WTC11 (cell line): ENCODE measurements around the gene CXCL8. TPM values are rescaled to one million over a fixed set of nuclear protein-coding genes. Genes with fewer than 3 reads are reported as not detected.

Source experiments
- ATAC-seq: fragments of 200-7000 bp; cut with Tn5 transposase; 2 replicates; pipeline ENCODE4 v1.10.0; 2021; ENCODE audit warnings: mild to moderate bottlenecking, moderate library complexity
- CTCF ChIA-PET: fragments of 300-600 bp; sonication (Branson Sonifier 250); formaldehyde crosslinking; loops from one replicate; lab custom pipeline; 2021; ENCODE audit warnings: antibody characterized with exemption; lab: Charles Lee
- POLR2A ChIA-PET: fragments of 350-600 bp; sonication (Branson Sonifier 250); formaldehyde crosslinking; loops from one replicate; lab custom pipeline; 2021; ENCODE audit warnings: antibody characterized with exemption; lab: Charles Lee
- DNase-seq: peaks from one replicate; pipeline ENCODE4 v3.0.0; 2021; ENCODE audit warnings: low spot score
- H3K27ac Mint-ChIP-seq: 2 replicates; pipeline ENCODE4 v1.8.0; 2021; ENCODE audit warnings: mixed read lengths
- H3K27me3 Mint-ChIP-seq: 2 replicates; pipeline ENCODE4 v1.8.0; 2021; ENCODE audit warnings: low read depth, mild to moderate bottlenecking, moderate library complexity, mixed read lengths
- H3K36me3 Mint-ChIP-seq: 2 replicates; pipeline ENCODE4 v1.8.0; 2021; ENCODE audit warnings: mixed read lengths
- H3K4me1 Mint-ChIP-seq: 2 replicates; pipeline ENCODE4 v1.8.0; 2022; ENCODE audit warnings: mixed read lengths
- H3K4me3 Mint-ChIP-seq: 2 replicates; pipeline ENCODE4 v1.8.0; 2021; ENCODE audit warnings: mild to moderate bottlenecking, moderate library complexity, mixed read lengths
- H3K9me3 Mint-ChIP-seq: 2 replicates; pipeline ENCODE4 v1.8.0; 2021; ENCODE audit warnings: mixed read lengths
- CTCF ChIP-seq: fragments of 200-600 bp; IDR thresholded peaks from 2 replicates; pipeline ENCODE4 v1.8.0; 2022; ENCODE audit warnings: antibody characterized with exemption
- E2F4 ChIP-seq: sonication (generic); formaldehyde crosslinking; IDR thresholded peaks from 2 replicates; pipeline ENCODE4 v1.8.1; 2022; ENCODE audit warnings: low read depth, mild to moderate bottlenecking, moderate library complexity, missing genetic modification reagents, borderline replicate concordance
- ESRRA ChIP-seq: sonication (generic); formaldehyde crosslinking; IDR thresholded peaks from 2 replicates; pipeline ENCODE4 v1.8.1; 2022; ENCODE audit warnings: mild to moderate bottlenecking, missing genetic modification reagents, borderline replicate concordance
- HMGA2 ChIP-seq: fragments of 250-450 bp; sonication (Bioruptor Pico); IDR thresholded peaks from 2 replicates; pipeline ENCODE4 v1.4.0; 2021; ENCODE audit warnings: mild to moderate bottlenecking, moderate library complexity
- MYBL2 ChIP-seq: sonication (generic); formaldehyde crosslinking; IDR thresholded peaks from 2 replicates; pipeline ENCODE4 v1.8.1; 2023; ENCODE audit warnings: mild to moderate bottlenecking, moderate library complexity, missing genetic modification reagents
- NR1H2 ChIP-seq: sonication (generic); formaldehyde crosslinking; IDR thresholded peaks from 2 replicates; pipeline ENCODE4 v1.9.0; 2021; ENCODE audit warnings: mild to moderate bottlenecking, moderate library complexity, missing genetic modification reagents
- OVOL2 ChIP-seq: fragments of 250-450 bp; sonication (Bioruptor Pico); IDR thresholded peaks from 2 replicates; pipeline ENCODE4 v1.9.0; 2021; ENCODE audit warnings: mild to moderate bottlenecking, borderline replicate concordance
- RORB ChIP-seq: fragments of 250-450 bp; sonication (Bioruptor Pico); IDR thresholded peaks from 2 replicates; pipeline ENCODE4 v1.9.0; 2021; ENCODE audit warnings: mild to moderate bottlenecking
- SMAD3 ChIP-seq: sonication (generic); formaldehyde crosslinking; IDR thresholded peaks from 2 replicates; pipeline ENCODE4 v1.8.0; 2022; ENCODE audit warnings: missing genetic modification reagents, mild to moderate bottlenecking, borderline replicate concordance
- SMAD4 ChIP-seq: sonication (generic); formaldehyde crosslinking; IDR thresholded peaks from 2 replicates; pipeline ENCODE4 v1.8.0; 2022; ENCODE audit warnings: mild to moderate bottlenecking, missing genetic modification reagents
- TEAD1 ChIP-seq: sonication (generic); formaldehyde crosslinking; IDR thresholded peaks from 2 replicates; pipeline ENCODE4 v1.8.0; 2022; ENCODE audit warnings: mild to moderate bottlenecking, missing genetic modification reagents
- USF2 ChIP-seq: sonication (generic); formaldehyde crosslinking; IDR thresholded peaks from 2 replicates; pipeline ENCODE4 v1.8.1; 2023; ENCODE audit warnings: mild to moderate bottlenecking, missing genetic modification reagents, moderate library complexity
- ZNF121 ChIP-seq: sonication (generic); formaldehyde crosslinking; IDR thresholded peaks from 2 replicates; pipeline ENCODE4 v1.8.0; 2023; ENCODE audit warnings: missing genetic modification reagents
- ZNF317 ChIP-seq: sonication (generic); formaldehyde crosslinking; IDR thresholded peaks from 2 replicates; pipeline ENCODE4 v1.8.1; 2023; ENCODE audit warnings: low read depth, mild to moderate bottlenecking, moderate library complexity, missing genetic modification reagents, borderline replicate concordance
- ZNF425 ChIP-seq: fragments of 250-450 bp; sonication (Bioruptor Pico); conservative IDR thresholded peaks from 2 replicates; pipeline ENCODE4 v1.9.0; 2021; ENCODE audit warnings: mild to moderate bottlenecking
- total RNA-seq: library from RNA; stranded (reverse); gene quantifications from 3 replicates; pipeline ENCODE4 v1.2.3, GENCODE V29; 2021
- TF ChIP-seq, protein P1 (sequence below): sonication (generic); formaldehyde crosslinking; IDR thresholded peaks from 2 replicates; pipeline ENCODE4 v1.8.0; 2023; ENCODE audit warnings: missing genetic modification reagents, mild to moderate bottlenecking, borderline replicate concordance
- TF ChIP-seq, protein P2 (sequence below): fragments of 250-450 bp; sonication (Bioruptor Pico); IDR thresholded peaks from 2 replicates; pipeline ENCODE4 v1.9.0; 2021; ENCODE audit warnings: mild to moderate bottlenecking, borderline replicate concordance
- TF ChIP-seq, protein P3 (sequence below): sonication (generic); formaldehyde crosslinking; IDR thresholded peaks from 2 replicates; pipeline ENCODE4 v1.8.0; 2022; ENCODE audit warnings: mild to moderate bottlenecking, missing genetic modification reagents
- TF ChIP-seq, protein P4 (sequence below): fragments of 250-450 bp; sonication (Bioruptor Pico); IDR thresholded peaks from 2 replicates; pipeline ENCODE4 v1.9.0; 2021; ENCODE audit warnings: moderate library complexity, mild to moderate bottlenecking, inconsistent platforms, borderline replicate concordance

Gene CXCL8
- total RNA-seq, 1 experiment from 2014 or later, result not detected

GRCh38 chr4:73777612-73778011, 37.2 kb downstream of the CXCL8 start (continued):
- TF ChIP-seq, protein P1, sequence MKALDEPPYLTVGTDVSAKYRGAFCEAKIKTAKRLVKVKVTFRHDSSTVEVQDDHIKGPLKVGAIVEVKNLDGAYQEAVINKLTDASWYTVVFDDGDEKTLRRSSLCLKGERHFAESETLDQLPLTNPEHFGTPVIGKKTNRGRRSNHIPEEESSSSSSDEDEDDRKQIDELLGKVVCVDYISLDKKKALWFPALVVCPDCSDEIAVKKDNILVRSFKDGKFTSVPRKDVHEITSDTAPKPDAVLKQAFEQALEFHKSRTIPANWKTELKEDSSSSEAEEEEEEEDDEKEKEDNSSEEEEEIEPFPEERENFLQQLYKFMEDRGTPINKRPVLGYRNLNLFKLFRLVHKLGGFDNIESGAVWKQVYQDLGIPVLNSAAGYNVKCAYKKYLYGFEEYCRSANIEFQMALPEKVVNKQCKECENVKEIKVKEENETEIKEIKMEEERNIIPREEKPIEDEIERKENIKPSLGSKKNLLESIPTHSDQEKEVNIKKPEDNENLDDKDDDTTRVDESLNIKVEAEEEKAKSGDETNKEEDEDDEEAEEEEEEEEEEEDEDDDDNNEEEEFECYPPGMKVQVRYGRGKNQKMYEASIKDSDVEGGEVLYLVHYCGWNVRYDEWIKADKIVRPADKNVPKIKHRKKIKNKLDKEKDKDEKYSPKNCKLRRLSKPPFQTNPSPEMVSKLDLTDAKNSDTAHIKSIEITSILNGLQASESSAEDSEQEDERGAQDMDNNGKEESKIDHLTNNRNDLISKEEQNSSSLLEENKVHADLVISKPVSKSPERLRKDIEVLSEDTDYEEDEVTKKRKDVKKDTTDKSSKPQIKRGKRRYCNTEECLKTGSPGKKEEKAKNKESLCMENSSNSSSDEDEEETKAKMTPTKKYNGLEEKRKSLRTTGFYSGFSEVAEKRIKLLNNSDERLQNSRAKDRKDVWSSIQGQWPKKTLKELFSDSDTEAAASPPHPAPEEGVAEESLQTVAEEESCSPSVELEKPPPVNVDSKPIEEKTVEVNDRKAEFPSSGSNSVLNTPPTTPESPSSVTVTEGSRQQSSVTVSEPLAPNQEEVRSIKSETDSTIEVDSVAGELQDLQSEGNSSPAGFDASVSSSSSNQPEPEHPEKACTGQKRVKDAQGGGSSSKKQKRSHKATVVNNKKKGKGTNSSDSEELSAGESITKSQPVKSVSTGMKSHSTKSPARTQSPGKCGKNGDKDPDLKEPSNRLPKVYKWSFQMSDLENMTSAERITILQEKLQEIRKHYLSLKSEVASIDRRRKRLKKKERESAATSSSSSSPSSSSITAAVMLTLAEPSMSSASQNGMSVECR (CRISPR knock-in tag), result no peak
- TF ChIP-seq, protein P2, sequence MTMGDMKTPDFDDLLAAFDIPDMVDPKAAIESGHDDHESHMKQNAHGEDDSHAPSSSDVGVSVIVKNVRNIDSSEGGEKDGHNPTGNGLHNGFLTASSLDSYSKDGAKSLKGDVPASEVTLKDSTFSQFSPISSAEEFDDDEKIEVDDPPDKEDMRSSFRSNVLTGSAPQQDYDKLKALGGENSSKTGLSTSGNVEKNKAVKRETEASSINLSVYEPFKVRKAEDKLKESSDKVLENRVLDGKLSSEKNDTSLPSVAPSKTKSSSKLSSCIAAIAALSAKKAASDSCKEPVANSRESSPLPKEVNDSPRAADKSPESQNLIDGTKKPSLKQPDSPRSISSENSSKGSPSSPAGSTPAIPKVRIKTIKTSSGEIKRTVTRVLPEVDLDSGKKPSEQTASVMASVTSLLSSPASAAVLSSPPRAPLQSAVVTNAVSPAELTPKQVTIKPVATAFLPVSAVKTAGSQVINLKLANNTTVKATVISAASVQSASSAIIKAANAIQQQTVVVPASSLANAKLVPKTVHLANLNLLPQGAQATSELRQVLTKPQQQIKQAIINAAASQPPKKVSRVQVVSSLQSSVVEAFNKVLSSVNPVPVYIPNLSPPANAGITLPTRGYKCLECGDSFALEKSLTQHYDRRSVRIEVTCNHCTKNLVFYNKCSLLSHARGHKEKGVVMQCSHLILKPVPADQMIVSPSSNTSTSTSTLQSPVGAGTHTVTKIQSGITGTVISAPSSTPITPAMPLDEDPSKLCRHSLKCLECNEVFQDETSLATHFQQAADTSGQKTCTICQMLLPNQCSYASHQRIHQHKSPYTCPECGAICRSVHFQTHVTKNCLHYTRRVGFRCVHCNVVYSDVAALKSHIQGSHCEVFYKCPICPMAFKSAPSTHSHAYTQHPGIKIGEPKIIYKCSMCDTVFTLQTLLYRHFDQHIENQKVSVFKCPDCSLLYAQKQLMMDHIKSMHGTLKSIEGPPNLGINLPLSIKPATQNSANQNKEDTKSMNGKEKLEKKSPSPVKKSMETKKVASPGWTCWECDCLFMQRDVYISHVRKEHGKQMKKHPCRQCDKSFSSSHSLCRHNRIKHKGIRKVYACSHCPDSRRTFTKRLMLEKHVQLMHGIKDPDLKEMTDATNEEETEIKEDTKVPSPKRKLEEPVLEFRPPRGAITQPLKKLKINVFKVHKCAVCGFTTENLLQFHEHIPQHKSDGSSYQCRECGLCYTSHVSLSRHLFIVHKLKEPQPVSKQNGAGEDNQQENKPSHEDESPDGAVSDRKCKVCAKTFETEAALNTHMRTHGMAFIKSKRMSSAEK, result no peak
- TF ChIP-seq ZNF317 (CRISPR knock-in tag), result no peak
- no peak for TF ChIP-seq RORB (CRISPR knock-in tag)
- no peak for TF ChIP-seq USF2 (CRISPR knock-in tag)
- TF ChIP-seq, protein P3, sequence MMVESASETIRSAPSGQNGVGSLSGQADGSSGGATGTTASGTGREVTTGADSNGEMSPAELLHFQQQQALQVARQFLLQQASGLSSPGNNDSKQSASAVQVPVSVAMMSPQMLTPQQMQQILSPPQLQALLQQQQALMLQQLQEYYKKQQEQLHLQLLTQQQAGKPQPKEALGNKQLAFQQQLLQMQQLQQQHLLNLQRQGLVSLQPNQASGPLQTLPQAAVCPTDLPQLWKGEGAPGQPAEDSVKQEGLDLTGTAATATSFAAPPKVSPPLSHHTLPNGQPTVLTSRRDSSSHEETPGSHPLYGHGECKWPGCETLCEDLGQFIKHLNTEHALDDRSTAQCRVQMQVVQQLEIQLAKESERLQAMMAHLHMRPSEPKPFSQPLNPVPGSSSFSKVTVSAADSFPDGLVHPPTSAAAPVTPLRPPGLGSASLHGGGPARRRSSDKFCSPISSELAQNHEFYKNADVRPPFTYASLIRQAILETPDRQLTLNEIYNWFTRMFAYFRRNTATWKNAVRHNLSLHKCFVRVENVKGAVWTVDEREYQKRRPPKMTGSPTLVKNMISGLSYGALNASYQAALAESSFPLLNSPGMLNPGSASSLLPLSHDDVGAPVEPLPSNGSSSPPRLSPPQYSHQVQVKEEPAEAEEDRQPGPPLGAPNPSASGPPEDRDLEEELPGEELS (CRISPR knock-in tag), result no peak
- TF ChIP-seq CTCF, result no peak
- TF ChIP-seq ZNF425 (CRISPR knock-in tag), result no peak
- TF ChIP-seq NR1H2, result no peak
- no peak for TF ChIP-seq HMGA2 (CRISPR knock-in tag)

DNA sequence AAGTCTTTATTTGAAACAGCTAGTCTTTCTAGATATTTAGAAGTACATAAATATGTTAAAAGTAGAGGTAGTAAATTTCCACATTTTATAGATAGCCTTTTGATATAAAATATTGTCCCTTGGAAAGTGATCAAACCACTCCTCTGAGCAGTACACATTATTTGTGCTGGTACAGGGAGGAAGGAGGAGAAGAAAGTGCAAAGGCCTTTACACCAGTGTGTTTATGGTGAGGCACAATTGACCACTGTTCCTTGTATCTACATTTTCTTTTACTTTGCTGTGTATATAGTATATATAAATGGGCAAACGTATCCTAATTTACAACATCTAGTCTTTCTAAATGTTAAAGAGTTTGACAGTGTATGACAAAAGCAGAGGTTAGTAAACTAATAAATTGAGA, 39.9 kb downstream of the CXCL8 start:
- POLR2A ChIA-PET, result no interaction called here
- TF ChIP-seq E2F4 (CRISPR knock-in tag) (no peak), OVOL2 (CRISPR knock-in tag) (no peak), SMAD3 (CRISPR knock-in tag) (no peak), ESRRA (no peak), TEAD1 (CRISPR knock-in tag) (no peak), MYBL2 (no peak), SMAD4 (CRISPR knock-in tag) (no peak), ZNF121 (CRISPR knock-in tag) (no peak)
- TF ChIP-seq, protein P4, sequence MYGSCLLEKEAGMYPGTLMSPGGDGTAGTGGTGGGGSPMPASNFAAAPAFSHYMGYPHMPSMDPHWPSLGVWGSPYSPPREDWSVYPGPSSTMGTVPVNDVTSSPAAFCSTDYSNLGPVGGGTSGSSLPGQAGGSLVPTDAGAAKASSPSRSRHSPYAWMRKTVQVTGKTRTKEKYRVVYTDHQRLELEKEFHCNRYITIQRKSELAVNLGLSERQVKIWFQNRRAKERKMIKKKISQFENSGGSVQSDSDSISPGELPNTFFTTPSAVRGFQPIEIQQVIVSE (CRISPR knock-in tag), result no peak

More for the DNA sequence above, 39.9 kb downstream of the CXCL8 start:
- H3K36me3 Mint-ChIP-seq, result no peaks in the 10 kb centered on the region
- H3K4me1 Mint-ChIP-seq, result no peaks in the 10 kb centered on the region
- H3K27me3 Mint-ChIP-seq, result no peaks in the 10 kb centered on the region
- no peak overlapping the region for H3K27ac Mint-ChIP-seq
- DNase-seq, result no peak
- no peak for ATAC-seq
- H3K9me3 Mint-ChIP-seq, result no peaks in the 10 kb centered on the region
- no peak overlapping the region for H3K4me3 Mint-ChIP-seq
- CTCF ChIA-PET, result no interaction called here
